T-helper 17 cell (primary cell): ENCODE results near the gene PEAK3. TPM values are rescaled to one million over a fixed set of nuclear protein-coding genes. Genes with fewer than 3 reads are reported as not detected.

Experiments used
- ATAC-seq: fragments of 150-1000 bp; cut with Tn5 transposase; 2 replicates; pipeline ENCODE4 v1.10.0; 2021; ENCODE audit warnings: mild to moderate bottlenecking, moderate library complexity
- DNase-seq, 3 donors: peaks; one replicate each; pipeline versions ENCODE4 v3.0.0 to v3.0.0-alpha.2; 2020 to 2021
- H3K9me3 ChIP-seq: one replicate; pipeline ENCODE4 v1.7.0; 2013; ENCODE audit warnings: low read length, mild to moderate bottlenecking; ENCODE audit not compliant: control insufficient read depth, poor library complexity, severe bottlenecking
- H3K27ac Mint-ChIP-seq: one replicate; pipeline ENCODE4 v1.8.0; 2022; ENCODE audit warnings: mild to moderate bottlenecking, moderate library complexity, mixed read lengths
- H3K27me3 Mint-ChIP-seq: one replicate; pipeline ENCODE4 v1.8.0; 2022; ENCODE audit warnings: mixed read lengths
- H3K36me3 Mint-ChIP-seq: one replicate; pipeline ENCODE4 v1.8.0; 2022; ENCODE audit warnings: low read depth, mixed read lengths
- H3K4me1 Mint-ChIP-seq: one replicate; pipeline ENCODE4 v1.8.0; 2022; ENCODE audit warnings: mild to moderate bottlenecking, mixed read lengths
- H3K4me3 Mint-ChIP-seq: one replicate; pipeline ENCODE4 v1.8.0; 2022; ENCODE audit warnings: mild to moderate bottlenecking, moderate library complexity, mixed read lengths
- total RNA-seq, 4 donors: library from RNA in 2 of 4; stranded (reverse) in 2 of 4; gene quantifications; one replicate each; pipeline ENCODE4 v1.2.3 and lab custom pipeline; 2022 to 2026

PEAK3 gene
- total RNA-seq, 2 donors from 2014 or later: not detected

GRCh38 chr19:2266183-2266993 lies 15.6 kb downstream of the PEAK3 start:
- H3K36me3 Mint-ChIP-seq: peaks cover 2% of the 10 kb centered on the region
- H3K27me3 Mint-ChIP-seq: no peaks in the 10 kb centered on the region
- no peaks in the 10 kb centered on the region for H3K9me3 ChIP-seq
- DNase-seq (no peak), ATAC-seq (no peak)
- peaks cover 11% of the 10 kb centered on the region for H3K4me1 Mint-ChIP-seq
- no peak overlapping the region for H3K4me3 Mint-ChIP-seq
- no peak overlapping the region for H3K27ac Mint-ChIP-seq

- H3K27ac Mint-ChIP-seq: peak overlapping the region; percentile 96
- no peak for ATAC-seq
- H3K27me3 Mint-ChIP-seq: no peaks in the 10 kb centered on the region
- peak in 1 of 3 donors; percentile 45 for DNase-seq
- H3K36me3 Mint-ChIP-seq: peaks cover 2% of the 10 kb centered on the region
- H3K4me3 Mint-ChIP-seq: peak overlapping the region; percentile 55
- H3K9me3 ChIP-seq: no peaks in the 10 kb centered on the region
- peaks cover 10% of the 10 kb centered on the region for H3K4me1 Mint-ChIP-seq
Measured at GRCh38 chr19:2261438-2262172, 20.4 kb downstream of the PEAK3 start.

- H3K9me3 ChIP-seq: no peaks in the 10 kb centered on the region
- DNase-seq (no peak), ATAC-seq (peak; percentile 26)
- no peaks in the 10 kb centered on the region for H3K27me3 Mint-ChIP-seq
- peaks cover 6% of the 10 kb centered on the region for H3K4me1 Mint-ChIP-seq
- H3K27ac Mint-ChIP-seq: peak overlapping the region; percentile 96
- H3K4me3 Mint-ChIP-seq: peak overlapping the region; percentile 82
- H3K36me3 Mint-ChIP-seq: peaks cover 2% of the 10 kb centered on the region
Measured at GRCh38 chr19:2260341-2260805, 21.6 kb downstream of the PEAK3 start.

- Mint-ChIP-seq H3K27me3 (no peaks in the 10 kb centered on the region), H3K27ac (peak overlapping the region; percentile 96), H3K4me1 (peaks cover 6% of the 10 kb centered on the region), H3K36me3 (peaks cover 2% of the 10 kb centered on the region), H3K4me3 (peak overlapping the region; percentile 52)
- no peak for ATAC-seq
- H3K9me3 ChIP-seq: no peaks in the 10 kb centered on the region
- DNase-seq: no peak
Measured at GRCh38 chr19:2259336-2259735, 22.6 kb downstream of the PEAK3 start.

- Mint-ChIP-seq H3K4me3 (no peak within 1 kb of the TSS), H3K36me3 (peaks cover 4% of the 10 kb centered on the region), H3K27ac (peak within 1 kb of the TSS; percentile 96), H3K4me1 (peaks cover 6% of the 10 kb centered on the region), H3K27me3 (no peaks in the 10 kb centered on the region)
- DNase-seq (no peak), ATAC-seq (peak; percentile 8)
- H3K9me3 ChIP-seq: no peaks in the 10 kb centered on the region
Measured at GRCh38 chr19:2255982-2256685, 25.8 kb downstream of the PEAK3 start, which contains the start of gene JSRP1. JSRP1 (minus strand) TSS chr19:2256417; CDS start chr19:2255314, 1,103 bp downstream.

- H3K27me3 Mint-ChIP-seq: no peaks in the 10 kb centered on the region
- DNase-seq: no peak
- H3K4me1 Mint-ChIP-seq: peaks cover 5% of the 10 kb centered on the region
- no peaks in the 10 kb centered on the region for H3K9me3 ChIP-seq
- no peak overlapping the region for H3K27ac Mint-ChIP-seq
- peaks cover 3% of the 10 kb centered on the region for H3K36me3 Mint-ChIP-seq
- no peak overlapping the region for H3K4me3 Mint-ChIP-seq
- no peak for ATAC-seq
Measured at GRCh38 chr19:2255112-2255845, 26.7 kb downstream of the PEAK3 start.

- Mint-ChIP-seq H3K4me1 (peaks cover 3% of the 10 kb centered on the region), H3K4me3 (peak overlapping the region; percentile 66), H3K27me3 (no peaks in the 10 kb centered on the region), H3K36me3 (peaks cover 2% of the 10 kb centered on the region), H3K27ac (no peak overlapping the region)
- no peak for DNase-seq
- H3K9me3 ChIP-seq: no peaks in the 10 kb centered on the region
- ATAC-seq: no peak
Measured at GRCh38 chr19:2254064-2254872, 27.7 kb downstream of the PEAK3 start.

- Mint-ChIP-seq H3K4me3 (peak overlapping the region; percentile 83), H3K27ac (peak overlapping the region; percentile 43), H3K4me1 (peaks cover 2% of the 10 kb centered on the region), H3K36me3 (peaks cover 2% of the 10 kb centered on the region), H3K27me3 (no peaks in the 10 kb centered on the region)
- DNase-seq (no peak), ATAC-seq (peak; percentile 39)
- H3K9me3 ChIP-seq: no peaks in the 10 kb centered on the region
Measured at GRCh38 chr19:2253106-2254063, 28.6 kb downstream of the PEAK3 start.

GRCh38 chr19:2252797-2253105 lies 29.2 kb downstream of the PEAK3 start:
- Mint-ChIP-seq H3K36me3 (peaks cover 2% of the 10 kb centered on the region), H3K27me3 (no peaks in the 10 kb centered on the region), H3K4me1 (peaks cover 2% of the 10 kb centered on the region), H3K4me3 (peak overlapping the region; percentile 83), H3K27ac (peak overlapping the region; percentile 43)
- ATAC-seq (no peak), DNase-seq (no peak)
- H3K9me3 ChIP-seq: no peaks in the 10 kb centered on the region

GRCh38 chr19:2252055-2252796 lies 29.7 kb downstream of the PEAK3 start:
- H3K9me3 ChIP-seq: no peaks in the 10 kb centered on the region
- Mint-ChIP-seq H3K27me3 (no peaks in the 10 kb centered on the region), H3K4me1 (peaks cover 2% of the 10 kb centered on the region), H3K4me3 (peak overlapping the region; percentile 83), H3K27ac (peak overlapping the region; percentile 43), H3K36me3 (peaks cover 2% of the 10 kb centered on the region)
- no peak for DNase-seq
- ATAC-seq: no peak
